OCI-LY3 (cell line): ENCODE data around the gene NPB.

Experiments used
- EZH2phosphoT487 ChIP-seq: fragments of 200-600 bp; shearing (Covaris generic); IDR thresholded peaks from 2 replicates; pipeline ENCODE4 v1.6.1; 2018; ENCODE audit warnings: antibody characterized with exemption, mixed run types, low read depth
- TF ChIP-seq, protein P1 (sequence below): fragments of 200-600, 300-600 bp; sonication (generic); IDR thresholded peaks from 2 replicates; pipeline ENCODE4 v1.5.1; 2014; ENCODE audit warnings: antibody characterized with exemption, low read length, low read depth

DNA sequence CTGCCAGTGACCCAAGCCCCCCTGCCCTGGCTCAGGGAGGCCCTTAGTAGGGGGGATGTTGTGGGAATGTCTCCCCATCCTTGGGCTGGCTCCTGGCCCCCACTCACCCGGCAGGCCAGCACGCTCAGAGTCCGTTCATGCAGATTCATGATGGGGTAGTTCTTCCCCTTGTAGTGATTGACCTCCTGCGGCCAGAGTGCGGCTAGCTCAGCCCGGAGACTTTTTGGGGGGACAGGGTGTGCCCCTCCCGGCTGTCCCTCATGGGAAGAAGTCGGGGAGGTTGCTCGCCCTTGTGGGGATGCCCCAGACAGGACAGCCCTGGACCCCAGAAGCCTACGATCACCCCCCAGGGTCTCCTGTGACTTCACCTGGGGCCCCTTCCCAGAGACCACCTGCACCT is 4.0 kb downstream of the NPB start:
- TF ChIP-seq, protein P1, sequence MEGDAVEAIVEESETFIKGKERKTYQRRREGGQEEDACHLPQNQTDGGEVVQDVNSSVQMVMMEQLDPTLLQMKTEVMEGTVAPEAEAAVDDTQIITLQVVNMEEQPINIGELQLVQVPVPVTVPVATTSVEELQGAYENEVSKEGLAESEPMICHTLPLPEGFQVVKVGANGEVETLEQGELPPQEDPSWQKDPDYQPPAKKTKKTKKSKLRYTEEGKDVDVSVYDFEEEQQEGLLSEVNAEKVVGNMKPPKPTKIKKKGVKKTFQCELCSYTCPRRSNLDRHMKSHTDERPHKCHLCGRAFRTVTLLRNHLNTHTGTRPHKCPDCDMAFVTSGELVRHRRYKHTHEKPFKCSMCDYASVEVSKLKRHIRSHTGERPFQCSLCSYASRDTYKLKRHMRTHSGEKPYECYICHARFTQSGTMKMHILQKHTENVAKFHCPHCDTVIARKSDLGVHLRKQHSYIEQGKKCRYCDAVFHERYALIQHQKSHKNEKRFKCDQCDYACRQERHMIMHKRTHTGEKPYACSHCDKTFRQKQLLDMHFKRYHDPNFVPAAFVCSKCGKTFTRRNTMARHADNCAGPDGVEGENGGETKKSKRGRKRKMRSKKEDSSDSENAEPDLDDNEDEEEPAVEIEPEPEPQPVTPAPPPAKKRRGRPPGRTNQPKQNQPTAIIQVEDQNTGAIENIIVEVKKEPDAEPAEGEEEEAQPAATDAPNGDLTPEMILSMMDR: no peak
- no peak for TF ChIP-seq EZH2phosphoT487
